IgD-negative memory B cell (primary cell): ENCODE measurements around the gene OR10A5. TPM values are rescaled to one million over a fixed set of nuclear protein-coding genes. Genes with fewer than 3 reads are reported as not detected.

Experiments used
- H3K27ac Mint-ChIP-seq, 3 donors: one replicate each; pipeline ENCODE4 v1.8.0; 2020 to 2022; ENCODE audit warnings: mild to moderate bottlenecking in 3 of 3, mixed read lengths in 3 of 3, moderate library complexity in 1 of 3
- H3K27me3 Mint-ChIP-seq: one replicate; pipeline ENCODE4 v1.8.0; 2021; ENCODE audit warnings: mixed read lengths
- H3K36me3 Mint-ChIP-seq: one replicate; pipeline ENCODE4 v1.8.0; 2020; ENCODE audit warnings: mild to moderate bottlenecking, mixed read lengths
- H3K4me1 Mint-ChIP-seq, 3 donors: one replicate each; pipeline ENCODE4 v1.8.0; 2020 to 2022; ENCODE audit warnings: mixed read lengths in 3 of 3, mild to moderate bottlenecking in 1 of 3
- H3K4me3 Mint-ChIP-seq, 4 donors: one replicate each; pipeline ENCODE4 v1.8.0; 2020 to 2022; ENCODE audit warnings: mild to moderate bottlenecking in 4 of 4, mixed read lengths in 4 of 4, moderate library complexity in 3 of 4
- H3K9me3 Mint-ChIP-seq, 3 donors: one replicate each; pipeline ENCODE4 v1.8.0; 2020 to 2021; ENCODE audit warnings: mixed read lengths in 3 of 3, mild to moderate bottlenecking in 1 of 3
- polyA plus RNA-seq: library from polyadenylated mRNA; unstranded; fragments of 300-500 nt; fragmentation: Illumina TruSeq; gene quantifications from one replicate; pipeline ENCODE4 v1.2.3, GENCODE V29; 2021

The OR10A5 gene
- polyA plus RNA-seq, 1 donor from 2014 or later, result not detected

DNA sequence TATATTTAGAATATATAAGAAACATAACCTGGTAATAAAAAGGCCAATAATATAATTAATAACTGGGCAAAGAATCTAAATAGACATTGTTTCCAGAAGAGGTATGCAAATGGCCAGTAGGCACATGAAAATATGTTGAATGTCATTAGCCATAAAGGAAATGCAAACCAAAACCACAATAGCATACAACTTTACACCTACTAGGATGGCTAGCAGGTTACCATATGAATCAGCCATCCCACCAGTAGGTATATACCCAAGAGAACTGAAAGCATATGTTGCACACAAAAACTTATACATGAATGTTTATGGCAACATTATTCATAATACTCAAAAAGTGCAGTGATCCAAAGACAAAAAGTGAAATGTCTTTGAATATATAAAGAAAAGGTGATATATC is 49.5 kb downstream of the OR10A5 start:
- no peak overlapping the region for H3K27ac Mint-ChIP-seq
- no peaks in the 10 kb centered on the region for H3K36me3 Mint-ChIP-seq
- no peaks in the 10 kb centered on the region for H3K9me3 Mint-ChIP-seq
- H3K4me1 Mint-ChIP-seq, result no peaks in the 10 kb centered on the region
- H3K27me3 Mint-ChIP-seq, result peaks cover 6% of the 10 kb centered on the region
- no peak overlapping the region for H3K4me3 Mint-ChIP-seq

Other genes with a start within 250 kb of the OR10A5 start
- 26.6 TPM for gene RRP8, start 242.1 kb upstream of the OR10A5 start, polyA plus RNA-seq
- 80.5 TPM for gene ILK, start 241.9 kb upstream of the OR10A5 start, polyA plus RNA-seq
- gene TAF10, start 233.5 kb upstream of the OR10A5 start, polyA plus RNA-seq, result 256 TPM
- gene TPP1, start 226.3 kb upstream of the OR10A5 start, polyA plus RNA-seq, result 163 TPM
- gene DCHS1, start 189.9 kb upstream of the OR10A5 start, polyA plus RNA-seq, result 0.06 TPM
- gene MRPL17, start 162.3 kb upstream of the OR10A5 start, polyA plus RNA-seq, result 15.8 TPM
- gene OR2AG2, start 73.7 kb upstream of the OR10A5 start, polyA plus RNA-seq, result not detected
- gene OR2AG1, start 62.7 kb upstream of the OR10A5 start, polyA plus RNA-seq, result not detected
- not detected for gene OR6A2, start 46.0 kb upstream of the OR10A5 start, polyA plus RNA-seq
- gene OR10A2, start 17.4 kb downstream of the OR10A5 start, polyA plus RNA-seq, result not detected
- gene OR10A4, start 30.9 kb downstream of the OR10A5 start, polyA plus RNA-seq, result not detected
- not detected for gene OR2D2, start 46.8 kb downstream of the OR10A5 start, polyA plus RNA-seq
- gene OR2D3, start 75.3 kb downstream of the OR10A5 start, polyA plus RNA-seq, result not detected
- 1.4 TPM for gene ZNF215, start 80.7 kb downstream of the OR10A5 start, polyA plus RNA-seq
- gene ZNF214, start 174.7 kb downstream of the OR10A5 start, polyA plus RNA-seq, result not detected
- not detected for gene NLRP14, start 174.8 kb downstream of the OR10A5 start, polyA plus RNA-seq
- gene RBMXL2, start 243.3 kb downstream of the OR10A5 start, polyA plus RNA-seq, result not detected